Neutrophil (primary cell): ENCODE data around the gene IRX5.

Source experiments
- H3K27ac ChIP-seq: fragments of 200-600 bp; sonication (generic); 2 replicates; pipeline ENCODE4 v1.5.1; 2016; ENCODE audit warnings: mild to moderate bottlenecking, moderate library complexity
- H3K27me3 ChIP-seq: fragments of 200-600 bp; sonication (generic); 2 replicates; pipeline ENCODE4 v1.6.0; 2016; ENCODE audit warnings: mild to moderate bottlenecking
- H3K36me3 ChIP-seq: fragments of 200-600 bp; sonication (generic); 2 replicates; pipeline ENCODE4 v1.5.1; 2017
- H3K4me1 ChIP-seq, 2 experiments: fragments of 200-600 bp in 1 of 2; sonication (generic) in 1 of 2; 1 replicate in 1 of 2; 2 replicates in 1 of 2; pipeline versions ENCODE4 v1.5.1 to v1.6.1; 2013 to 2016; ENCODE audit warnings: low read depth in 1 of 2, low read length in 1 of 2, mild to moderate bottlenecking in 1 of 2, moderate library complexity in 1 of 2; ENCODE audit not compliant: control insufficient read depth in 1 of 2, insufficient read depth in 1 of 2
- H3K4me3 ChIP-seq, 2 experiments: fragments of 200-600 bp in 1 of 2; sonication (generic) in 1 of 2; 1 replicate in 1 of 2; 2 replicates in 1 of 2; pipeline ENCODE4 v1.5.1; 2013 to 2016; ENCODE audit warnings: low read depth in 1 of 2, low read length in 1 of 2, mild to moderate bottlenecking in 1 of 2, moderate library complexity in 1 of 2
- H3K9me3 ChIP-seq: fragments of 200-600 bp; sonication (generic); 2 replicates; pipeline ENCODE4 v1.5.1; 2016
- TF ChIP-seq, protein P1 (sequence below): fragments of 200-600 bp; sonication (generic); IDR thresholded peaks from 2 replicates; pipeline ENCODE4 v1.5.1; 2016; ENCODE audit warnings: antibody characterized with exemption

Gene IRX5

DNA sequence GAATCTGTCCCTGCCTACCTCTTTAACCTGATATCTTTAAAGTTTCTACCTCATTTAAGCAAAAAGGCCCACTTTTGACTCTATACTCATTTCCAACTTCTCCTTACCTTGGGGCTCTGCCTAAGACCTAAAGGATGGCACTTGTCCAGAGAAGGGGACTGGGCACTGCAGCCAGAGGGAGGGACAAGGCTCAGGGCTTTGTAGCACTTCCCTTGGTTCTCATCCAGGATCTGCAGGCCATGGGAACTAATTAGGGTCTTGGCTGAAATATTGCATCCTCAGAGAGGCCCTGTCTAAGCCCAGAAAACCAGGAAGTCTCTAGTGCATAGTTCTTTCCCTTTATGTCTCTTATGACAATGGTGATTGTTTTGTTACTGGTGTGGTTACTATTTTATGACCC, 37.3 kb downstream of the IRX5 start:
- Histone ChIP-seq H3K27ac (no peak overlapping the region), H3K27me3 (no peaks in the 10 kb centered on the region), H3K4me1 (no peaks in the 10 kb centered on the region), H3K36me3 (no peaks in the 10 kb centered on the region), H3K4me3 (no peak overlapping the region), H3K9me3 (no peaks in the 10 kb centered on the region)
- TF ChIP-seq, protein P1, sequence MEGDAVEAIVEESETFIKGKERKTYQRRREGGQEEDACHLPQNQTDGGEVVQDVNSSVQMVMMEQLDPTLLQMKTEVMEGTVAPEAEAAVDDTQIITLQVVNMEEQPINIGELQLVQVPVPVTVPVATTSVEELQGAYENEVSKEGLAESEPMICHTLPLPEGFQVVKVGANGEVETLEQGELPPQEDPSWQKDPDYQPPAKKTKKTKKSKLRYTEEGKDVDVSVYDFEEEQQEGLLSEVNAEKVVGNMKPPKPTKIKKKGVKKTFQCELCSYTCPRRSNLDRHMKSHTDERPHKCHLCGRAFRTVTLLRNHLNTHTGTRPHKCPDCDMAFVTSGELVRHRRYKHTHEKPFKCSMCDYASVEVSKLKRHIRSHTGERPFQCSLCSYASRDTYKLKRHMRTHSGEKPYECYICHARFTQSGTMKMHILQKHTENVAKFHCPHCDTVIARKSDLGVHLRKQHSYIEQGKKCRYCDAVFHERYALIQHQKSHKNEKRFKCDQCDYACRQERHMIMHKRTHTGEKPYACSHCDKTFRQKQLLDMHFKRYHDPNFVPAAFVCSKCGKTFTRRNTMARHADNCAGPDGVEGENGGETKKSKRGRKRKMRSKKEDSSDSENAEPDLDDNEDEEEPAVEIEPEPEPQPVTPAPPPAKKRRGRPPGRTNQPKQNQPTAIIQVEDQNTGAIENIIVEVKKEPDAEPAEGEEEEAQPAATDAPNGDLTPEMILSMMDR: no peak

DNA sequence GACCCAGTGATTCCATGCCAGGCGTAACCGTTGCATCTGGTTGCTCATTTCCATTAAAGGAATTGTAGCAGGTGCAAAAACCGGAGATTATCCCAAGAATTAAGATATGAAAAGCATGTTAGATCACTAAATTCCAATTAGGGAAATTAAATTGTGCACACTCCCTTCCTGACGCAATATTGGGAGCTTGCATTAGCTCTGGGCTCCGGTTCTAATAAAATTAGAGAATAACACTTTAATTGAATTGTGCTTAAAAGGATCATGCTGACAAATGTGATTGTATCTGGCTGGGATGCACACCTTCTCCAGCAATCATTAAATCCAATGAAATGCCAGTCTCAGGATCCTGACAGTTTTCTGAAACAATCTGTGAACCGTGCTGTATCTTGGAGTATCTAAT, 38.1 kb downstream of the IRX5 start:
- H3K4me3 ChIP-seq: no peak overlapping the region
- no peaks in the 10 kb centered on the region for H3K27me3 ChIP-seq

DNA sequence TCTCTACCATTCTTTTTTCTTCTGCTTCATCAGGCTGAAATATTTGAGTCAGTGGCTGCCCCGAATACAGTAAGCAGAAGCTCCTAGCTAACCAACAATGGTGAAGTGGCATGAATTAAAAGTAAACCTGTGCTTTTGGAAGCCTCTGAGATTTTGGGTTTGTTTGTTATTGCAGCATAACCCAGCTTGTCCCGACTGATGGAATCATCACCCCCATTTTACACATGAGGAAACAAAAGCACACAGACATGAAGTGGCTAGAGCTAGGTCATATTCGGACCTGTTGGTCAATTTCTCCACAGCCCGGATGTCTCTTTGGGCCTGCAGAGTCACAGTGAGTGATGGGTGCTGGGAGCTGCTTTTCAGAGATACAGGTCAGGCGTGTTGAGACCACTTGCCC, 39.4 kb downstream of the IRX5 start:
- Histone ChIP-seq H3K36me3 (no peaks in the 10 kb centered on the region), H3K27me3 (no peaks in the 10 kb centered on the region), H3K9me3 (no peaks in the 10 kb centered on the region), H3K27ac (no peak overlapping the region), H3K4me3 (no peak overlapping the region), H3K4me1 (no peaks in the 10 kb centered on the region)
- TF ChIP-seq, protein P1: no peak

More for the DNA sequence above, 38.1 kb downstream of the IRX5 start:
- H3K36me3 ChIP-seq: no peaks in the 10 kb centered on the region
- H3K4me1 ChIP-seq: no peaks in the 10 kb centered on the region
- no peak overlapping the region for H3K27ac ChIP-seq
- TF ChIP-seq, protein P1: no peak
- no peaks in the 10 kb centered on the region for H3K9me3 ChIP-seq

DNA sequence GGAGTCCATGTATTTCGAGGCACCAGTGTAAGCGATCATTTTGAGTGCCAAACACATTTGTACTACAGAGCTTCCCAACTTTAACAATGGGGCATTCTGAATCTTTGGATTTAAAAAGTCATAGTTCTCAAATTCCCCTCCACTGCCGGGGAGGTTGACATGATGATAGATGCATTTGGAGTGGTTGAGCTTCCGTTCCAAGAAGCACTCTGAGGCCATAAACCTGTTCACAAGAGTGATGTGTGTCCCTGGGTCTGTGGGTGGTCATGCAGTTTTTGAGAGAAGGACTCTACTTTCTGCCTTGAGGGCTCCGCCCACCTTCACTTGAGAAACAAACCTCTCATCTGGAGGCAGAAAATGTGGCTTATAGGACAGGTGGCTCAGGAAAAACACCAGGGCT, 43.7 kb downstream of the IRX5 start:
- Histone ChIP-seq H3K36me3 (no peaks in the 10 kb centered on the region), H3K4me1 (no peaks in the 10 kb centered on the region), H3K9me3 (no peaks in the 10 kb centered on the region), H3K4me3 (no peak overlapping the region), H3K27me3 (no peaks in the 10 kb centered on the region), H3K27ac (no peak overlapping the region)
- TF ChIP-seq, protein P1: no peak

DNA sequence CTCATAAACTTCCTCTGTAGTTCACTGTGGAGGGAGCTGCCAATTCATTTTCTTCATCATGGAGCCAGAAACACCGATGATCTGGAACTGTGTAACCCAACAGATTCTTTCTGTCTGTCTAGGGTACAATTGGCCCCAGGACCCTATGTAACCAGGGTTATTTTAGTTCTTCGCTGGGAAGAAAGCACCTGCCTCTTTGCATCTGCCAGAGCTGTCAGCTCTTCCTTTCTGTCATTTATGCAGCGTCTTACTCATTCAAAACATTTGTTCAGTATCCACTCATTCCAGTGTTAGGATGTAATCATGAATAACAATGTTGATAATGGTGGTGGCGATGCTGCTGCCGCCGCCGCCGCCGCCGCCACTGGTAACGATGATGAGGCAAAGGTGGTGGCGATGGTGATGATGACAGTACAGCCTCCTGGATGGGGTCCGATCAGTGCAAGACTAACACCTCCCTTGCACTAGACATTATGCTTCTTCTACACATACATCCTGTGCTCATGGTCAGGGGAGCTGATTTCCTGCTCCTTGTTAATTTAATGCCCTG, 46.1 kb downstream of the IRX5 start:
- H3K36me3 ChIP-seq: no peaks in the 10 kb centered on the region
- H3K27me3 ChIP-seq: no peaks in the 10 kb centered on the region
- no peak overlapping the region for H3K27ac ChIP-seq
- no peaks in the 10 kb centered on the region for H3K4me1 ChIP-seq
- no peaks in the 10 kb centered on the region for H3K9me3 ChIP-seq
- TF ChIP-seq, protein P1: no peak
- H3K4me3 ChIP-seq: no peak overlapping the region

DNA sequence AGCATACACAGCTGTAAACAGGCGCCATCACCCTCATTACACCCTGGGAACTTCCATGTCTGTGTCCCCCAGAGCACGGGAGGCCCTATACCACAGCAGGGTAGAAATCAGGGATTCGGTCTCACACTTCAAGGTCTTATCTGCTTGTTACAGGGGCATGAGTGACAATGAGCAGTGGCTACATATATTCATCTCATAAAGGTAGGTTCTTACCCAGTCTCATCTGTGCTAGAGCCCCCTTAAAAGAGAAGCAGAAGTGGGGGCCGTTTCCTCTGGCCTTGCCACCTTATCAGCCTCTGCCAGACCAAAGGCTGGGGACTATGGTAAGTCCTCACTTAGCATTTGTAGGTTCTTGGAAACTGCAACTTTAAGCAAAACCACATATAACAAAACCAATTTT, 46.5 kb downstream of the IRX5 start:
- Histone ChIP-seq H3K4me1 (no peaks in the 10 kb centered on the region), H3K27ac (no peak overlapping the region), H3K36me3 (no peaks in the 10 kb centered on the region), H3K4me3 (no peak overlapping the region), H3K27me3 (no peaks in the 10 kb centered on the region), H3K9me3 (no peaks in the 10 kb centered on the region)
- TF ChIP-seq, protein P1: no peak
